Retina (tissue), 1 donor: ENCODE results near the gene C11orf65.

ENCODE experiments used
- DNase-seq: peaks from one replicate; pipeline ENCODE4 v3.0.0-alpha.2; 2016

Gene C11orf65

GRCh38 chr11:108368134-108368533 is 99.2 kb downstream of the C11orf65 start:
- no peak for DNase-seq

GRCh38 chr11:108364159-108364558 is 103.2 kb downstream of the C11orf65 start:
- DNase-seq, result no peak

- DNase-seq, result no peak
Observed at GRCh38 chr11:108351468-108351867, 115.9 kb downstream of the C11orf65 start.

- no peak for DNase-seq
Observed at GRCh38 chr11:108346451-108346850, 120.9 kb downstream of the C11orf65 start.

- DNase-seq, result no peak
Observed at GRCh38 chr11:108345767-108346166, 121.6 kb downstream of the C11orf65 start.

- no peak for DNase-seq
Observed at GRCh38 chr11:108343714-108344113, 123.6 kb downstream of the C11orf65 start.

GRCh38 chr11:108341654-108342053 is 125.7 kb downstream of the C11orf65 start:
- DNase-seq, result no peak

- DNase-seq, result no peak
Observed at GRCh38 chr11:108340973-108341372, 126.4 kb downstream of the C11orf65 start.

GRCh38 chr11:108338750-108339149 is 128.6 kb downstream of the C11orf65 start:
- no peak for DNase-seq

GRCh38 chr11:108333403-108333899 is 133.9 kb downstream of the C11orf65 start:
- DNase-seq, result no peak
